HK-2 (cell line): ENCODE data around the gene FBXO40.

Experiments used
- DNase-seq: peaks from one replicate; pipeline ENCODE4 v3.0.0-alpha.2; 2018; ENCODE audit not compliant: unreplicated experiment

FBXO40 gene

GRCh38 chr3:121663171-121663847, 70.1 kb downstream of the FBXO40 start:
- DNase-seq, result no peak

- DNase-seq, result no peak
These were observed 72.3 kb downstream of the FBXO40 start for GRCh38 chr3:121665488-121665887.

- no peak for DNase-seq
These were observed 74.2 kb downstream of the FBXO40 start for GRCh38 chr3:121667333-121667732.

GRCh38 chr3:121670676-121671075, 77.5 kb downstream of the FBXO40 start:
- no peak for DNase-seq

- no peak for DNase-seq
These were observed 84.0 kb downstream of the FBXO40 start for GRCh38 chr3:121677141-121677540.
